ENCODE data around the gene ADIPOQ.

GRCh38 chr3:186902713-186903112 lies 60.2 kb downstream of the ADIPOQ start:
- TF ChIP-seq OSR1 (CRISPR knock-in tag; IDR thresholded peaks at IDR 0.05) (no peak), ARNTL (CRISPR knock-in tag; IDR thresholded peaks at IDR 0.05; ENCODE audit: borderline replicate concordance, low read depth) (no peak)
